ENCODE data around the gene ABLIM2.

The ABLIM2 gene

GRCh38 chr4:8163026-8163425, 4.4 kb upstream of the ABLIM2 start:
- H3K27me3 ChIP-seq (ENCODE audit: insufficient read depth, low read length), result peaks cover 26% of the 10 kb centered on the region
- no peak overlapping the region for H3K4me3 ChIP-seq (ENCODE audit: low read length)
- H3K9ac ChIP-seq (ENCODE audit: low read depth, low read length), result no peak overlapping the region
- peaks cover 1% of the 10 kb centered on the region; the same call in 1 of the 2 replicates for H3K9me3 ChIP-seq (ENCODE audit: insufficient read depth, low read depth, low read length)
- H3K27ac ChIP-seq (ENCODE audit: low read depth, low read length), result no peak overlapping the region
- no peaks in the 10 kb centered on the region for H3K36me3 ChIP-seq (ENCODE audit: insufficient read depth, low read length)
- 0 out of 2 replicates have a peak, but pooled peaks cover 5% of the 10 kb centered on the region for H3K4me1 ChIP-seq (ENCODE audit: insufficient read depth, low read length)
- WGBS, result 90% methylated on average over 7 of the region's 7 CpGs

- 93% methylated on average over 8 of the region's 8 CpGs for WGBS
- no peak overlapping the region for H3K27ac ChIP-seq (ENCODE audit: low read depth, low read length)
- H3K9ac ChIP-seq (ENCODE audit: low read depth, low read length), result no peak overlapping the region
- H3K4me1 ChIP-seq (ENCODE audit: insufficient read depth, low read length), result 0 out of 2 replicates have a peak, but pooled peaks cover 5% of the 10 kb centered on the region
- H3K9me3 ChIP-seq (ENCODE audit: insufficient read depth, low read depth, low read length), result no peaks in the 10 kb centered on the region
- H3K27me3 ChIP-seq (ENCODE audit: insufficient read depth, low read length), result peaks cover 30% of the 10 kb centered on the region
- no peaks in the 10 kb centered on the region for H3K36me3 ChIP-seq (ENCODE audit: insufficient read depth, low read length)
- no peak overlapping the region for H3K4me3 ChIP-seq (ENCODE audit: low read length)
Observed at GRCh38 chr4:8162625-8163024, 4.0 kb upstream of the ABLIM2 start.

DNA sequence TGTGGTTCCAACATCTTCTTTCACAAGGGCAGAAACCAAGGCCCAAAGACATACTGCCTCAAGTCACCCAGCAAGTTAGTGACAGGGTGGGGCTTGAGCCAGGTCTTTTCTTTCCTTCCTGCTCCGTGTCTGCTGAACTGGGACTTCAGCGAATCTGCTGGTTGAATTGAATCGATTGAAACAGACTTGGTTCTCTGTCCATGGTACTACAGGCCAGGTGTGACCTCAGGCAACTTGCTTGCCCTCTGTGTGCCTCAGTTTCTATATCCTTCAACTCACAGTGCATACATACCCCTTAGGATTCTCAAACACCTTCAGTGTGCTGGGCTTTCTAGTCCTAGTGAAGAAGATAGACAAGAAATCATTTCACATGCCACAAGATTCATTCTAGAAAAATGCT, 2.0 kb upstream of the ABLIM2 start:
- Histone ChIP-seq H3K9ac (ENCODE audit: low read depth, low read length) (no peak overlapping the region), H3K4me1 (ENCODE audit: insufficient read depth, low read length) (0 out of 2 replicates have a peak, but pooled peaks cover 5% of the 10 kb centered on the region), H3K36me3 (ENCODE audit: insufficient read depth, low read length) (no peaks in the 10 kb centered on the region), H3K27me3 (ENCODE audit: insufficient read depth, low read length) (peaks cover 48% of the 10 kb centered on the region), H3K27ac (ENCODE audit: low read depth, low read length) (no peak overlapping the region), H3K4me3 (ENCODE audit: low read length) (no peak overlapping the region), H3K9me3 (ENCODE audit: insufficient read depth, low read depth, low read length) (no peaks in the 10 kb centered on the region)
- 64% methylated on average over 3 of the region's 3 CpGs for WGBS

GRCh38 chr4:8160233-8160560, 1.6 kb upstream of the ABLIM2 start:
- H3K27me3 ChIP-seq (ENCODE audit: insufficient read depth, low read length), result peaks cover 50% of the 10 kb centered on the region
- H3K27ac ChIP-seq (ENCODE audit: low read depth, low read length), result no peak overlapping the region
- H3K9me3 ChIP-seq (ENCODE audit: insufficient read depth, low read depth, low read length), result no peaks in the 10 kb centered on the region
- no peak overlapping the region for H3K9ac ChIP-seq (ENCODE audit: low read depth, low read length)
- WGBS, result 91% methylated on average over 4 of the region's 4 CpGs
- H3K4me3 ChIP-seq (ENCODE audit: low read length), result no peak overlapping the region
- 0 out of 2 replicates have a peak, but pooled peaks cover 5% of the 10 kb centered on the region for H3K4me1 ChIP-seq (ENCODE audit: insufficient read depth, low read length)
- H3K36me3 ChIP-seq (ENCODE audit: insufficient read depth, low read length), result no peaks in the 10 kb centered on the region

DNA sequence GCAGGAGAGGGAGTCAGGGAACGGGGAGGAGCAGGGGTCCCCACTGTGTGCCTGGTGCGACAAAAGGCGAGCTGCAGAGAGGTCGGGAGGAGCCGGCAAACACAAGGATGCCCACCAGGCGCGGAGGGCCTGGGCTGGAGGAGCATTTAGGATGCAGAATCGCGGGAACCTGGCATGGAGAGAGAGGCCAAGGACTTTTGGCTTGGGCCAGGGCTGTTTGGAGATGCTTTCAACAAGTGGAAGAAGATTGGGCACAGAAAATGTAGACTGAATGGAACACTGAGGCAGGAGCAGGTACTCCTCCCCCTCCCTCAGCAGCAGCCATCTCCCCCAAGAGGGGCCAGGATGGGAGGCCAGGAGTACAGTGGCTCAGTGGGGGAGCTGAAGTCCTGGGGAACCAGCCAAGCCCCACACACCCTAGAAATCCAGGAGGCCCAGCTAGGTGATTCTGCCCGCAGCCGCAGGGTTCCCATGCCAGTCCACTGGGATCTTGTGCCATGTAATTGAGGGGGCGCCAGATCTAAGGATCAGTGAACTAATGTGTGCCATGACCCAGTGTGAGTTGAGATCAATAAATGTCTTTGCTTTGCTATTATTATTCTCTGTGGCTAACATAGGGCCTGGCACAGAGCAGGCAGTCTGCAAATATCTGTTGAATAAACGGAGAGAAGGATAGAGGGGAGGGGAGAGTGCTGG, 1.1 kb upstream of the ABLIM2 start:
- 0 out of 2 replicates have a peak, but pooled peaks cover 5% of the 10 kb centered on the region for H3K4me1 ChIP-seq (ENCODE audit: insufficient read depth, low read length)
- no peak overlapping the region for H3K9ac ChIP-seq (ENCODE audit: low read depth, low read length)
- H3K4me3 ChIP-seq (ENCODE audit: low read length), result peak overlapping the region; percentile 94
- WGBS, result 34% methylated on average over 13 of the region's 13 CpGs
- no peaks in the 10 kb centered on the region for H3K9me3 ChIP-seq (ENCODE audit: insufficient read depth, low read depth, low read length)
- H3K27me3 ChIP-seq (ENCODE audit: insufficient read depth, low read length), result peaks cover 50% of the 10 kb centered on the region
- no peaks in the 10 kb centered on the region for H3K36me3 ChIP-seq (ENCODE audit: insufficient read depth, low read length)
- H3K27ac ChIP-seq (ENCODE audit: low read depth, low read length), result no peak overlapping the region

DNA sequence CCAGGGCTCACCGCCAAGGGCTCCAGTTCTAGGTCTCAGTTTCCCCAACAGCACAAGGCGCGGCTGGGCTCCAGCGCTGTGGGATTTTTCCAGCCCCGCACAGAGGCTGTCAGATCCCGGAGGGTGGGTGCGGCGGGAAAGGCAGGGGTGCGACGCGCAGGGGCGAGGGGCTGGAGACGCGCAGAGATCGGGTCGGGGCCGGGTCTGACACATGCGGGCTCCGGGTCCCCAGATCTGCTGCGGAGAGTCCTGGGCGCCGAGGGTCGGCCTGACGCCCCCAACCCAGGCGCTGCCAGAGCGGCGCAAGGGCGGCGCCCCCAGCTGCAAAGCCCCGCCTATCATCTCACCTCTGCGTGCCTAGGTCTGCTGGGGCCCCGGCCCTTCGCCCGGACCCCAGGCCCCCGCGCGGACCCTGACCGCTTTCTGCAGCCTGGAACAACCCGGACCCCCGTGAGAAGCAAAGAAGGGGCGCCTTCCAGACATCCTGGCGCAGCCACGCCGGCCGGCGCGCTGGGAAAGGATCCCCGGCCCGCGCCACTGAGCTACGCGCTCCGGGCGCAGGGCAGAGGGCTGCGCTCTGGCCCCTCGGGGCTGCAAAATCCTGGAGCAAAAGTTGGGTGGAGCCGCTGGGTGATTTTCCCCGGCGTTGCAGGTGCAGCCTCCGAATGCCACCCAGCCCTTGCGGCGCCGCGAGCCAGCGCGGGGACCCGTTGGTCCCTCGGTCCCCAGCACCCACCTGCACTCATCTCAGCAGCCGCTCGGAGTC, 486 bp downstream of the ABLIM2 start:
- Histone ChIP-seq H3K36me3 (ENCODE audit: insufficient read depth, low read length) (no peaks in the 10 kb centered on the region), H3K27ac (ENCODE audit: low read depth, low read length) (no peak overlapping the region), H3K9me3 (ENCODE audit: insufficient read depth, low read depth, low read length) (no peaks in the 10 kb centered on the region), H3K9ac (ENCODE audit: low read depth, low read length) (peak overlapping the region; percentile 52; the same call in 1 of the 2 replicates), H3K27me3 (ENCODE audit: insufficient read depth, low read length) (peaks cover 50% of the 10 kb centered on the region), H3K4me3 (ENCODE audit: low read length) (peak overlapping the region; percentile 94), H3K4me1 (ENCODE audit: insufficient read depth, low read length) (0 out of 2 replicates have a peak, but pooled peaks cover 5% of the 10 kb centered on the region)
- WGBS, result 3% methylated on average over 70 of the region's 70 CpGs

DNA sequence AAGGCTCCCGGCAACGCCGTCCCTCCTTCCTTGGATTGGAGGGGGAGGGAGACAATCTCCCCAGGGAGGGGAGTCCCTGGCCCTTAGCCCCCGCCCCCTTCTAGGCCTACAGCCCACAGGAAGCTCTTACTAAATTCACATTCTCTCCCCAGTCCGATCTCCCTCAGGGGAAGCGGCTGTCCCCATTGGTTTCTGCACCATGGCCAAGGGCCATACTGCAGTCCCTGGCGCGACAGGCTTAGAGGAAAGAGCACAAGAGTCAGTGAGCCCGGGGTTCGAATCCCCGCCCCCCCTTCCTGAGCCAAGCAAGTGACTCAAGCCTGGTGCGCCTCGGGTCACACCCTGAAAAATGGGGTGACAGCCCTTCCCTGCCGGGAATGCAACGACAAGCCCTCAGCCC, 1.1 kb downstream of the ABLIM2 start:
- H3K4me1 ChIP-seq (ENCODE audit: insufficient read depth, low read length), result 0 out of 2 replicates have a peak, but pooled peaks cover 5% of the 10 kb centered on the region
- WGBS, result 47% methylated on average over 12 of the region's 15 CpGs
- no peaks in the 10 kb centered on the region for H3K9me3 ChIP-seq (ENCODE audit: insufficient read depth, low read depth, low read length)
- H3K27ac ChIP-seq (ENCODE audit: low read depth, low read length), result no peak overlapping the region
- no peak overlapping the region for H3K9ac ChIP-seq (ENCODE audit: low read depth, low read length)
- no peaks in the 10 kb centered on the region for H3K36me3 ChIP-seq (ENCODE audit: insufficient read depth, low read length)
- peaks cover 50% of the 10 kb centered on the region for H3K27me3 ChIP-seq (ENCODE audit: insufficient read depth, low read length)
- H3K4me3 ChIP-seq (ENCODE audit: low read length), result peak overlapping the region; percentile 94; the same call in 1 of the 2 replicates

- Histone ChIP-seq H3K9me3 (ENCODE audit: insufficient read depth, low read depth, low read length) (no peaks in the 10 kb centered on the region), H3K27me3 (ENCODE audit: insufficient read depth, low read length) (peaks cover 50% of the 10 kb centered on the region), H3K36me3 (ENCODE audit: insufficient read depth, low read length) (no peaks in the 10 kb centered on the region), H3K4me3 (ENCODE audit: low read length) (no peak overlapping the region), H3K9ac (ENCODE audit: low read depth, low read length) (no peak overlapping the region), H3K27ac (ENCODE audit: low read depth, low read length) (no peak overlapping the region), H3K4me1 (ENCODE audit: insufficient read depth, low read length) (0 out of 2 replicates have a peak, but pooled peaks cover 5% of the 10 kb centered on the region)
- WGBS, result 82% methylated on average over 8 of the region's 8 CpGs
Observed at GRCh38 chr4:8156617-8157016, 2.0 kb downstream of the ABLIM2 start.

GRCh38 chr4:8155660-8156421, 2.8 kb downstream of the ABLIM2 start:
- peaks cover 49% of the 10 kb centered on the region for H3K27me3 ChIP-seq (ENCODE audit: insufficient read depth, low read length)
- 92% methylated on average over 14 of the region's 14 CpGs for WGBS
- H3K27ac ChIP-seq (ENCODE audit: low read depth, low read length), result no peak overlapping the region
- H3K36me3 ChIP-seq (ENCODE audit: insufficient read depth, low read length), result no peaks in the 10 kb centered on the region
- H3K4me3 ChIP-seq (ENCODE audit: low read length), result no peak overlapping the region
- H3K4me1 ChIP-seq (ENCODE audit: insufficient read depth, low read length), result 0 out of 2 replicates have a peak, but pooled peaks cover 5% of the 10 kb centered on the region
- no peak overlapping the region for H3K9ac ChIP-seq (ENCODE audit: low read depth, low read length)
- no peaks in the 10 kb centered on the region for H3K9me3 ChIP-seq (ENCODE audit: insufficient read depth, low read depth, low read length)

DNA sequence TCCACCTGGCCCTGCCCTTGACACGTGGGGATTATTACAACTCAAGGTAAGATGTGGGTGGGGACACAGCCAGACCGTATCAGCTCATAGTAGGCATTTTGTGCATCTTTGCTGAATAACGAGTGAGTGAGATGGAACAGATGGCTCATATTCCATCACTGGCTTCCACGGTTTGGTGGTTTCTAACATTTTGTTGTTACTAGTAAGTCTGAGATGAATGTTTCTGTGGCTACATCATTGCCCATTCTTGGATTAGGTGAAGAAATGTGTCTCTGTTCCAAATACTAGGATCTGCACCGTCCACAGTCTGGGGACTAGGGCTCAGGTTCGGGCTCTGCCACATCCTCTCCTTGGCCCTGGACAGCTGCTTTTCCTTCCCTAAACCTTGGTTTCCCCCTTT, 3.6 kb downstream of the ABLIM2 start:
- H3K9ac ChIP-seq (ENCODE audit: low read depth, low read length), result no peak overlapping the region
- H3K36me3 ChIP-seq (ENCODE audit: insufficient read depth, low read length), result no peaks in the 10 kb centered on the region
- H3K4me1 ChIP-seq (ENCODE audit: insufficient read depth, low read length), result 0 out of 2 replicates have a peak, but pooled peaks cover 5% of the 10 kb centered on the region
- WGBS, result 91% methylated on average over 6 of the region's 6 CpGs
- no peaks in the 10 kb centered on the region for H3K9me3 ChIP-seq (ENCODE audit: insufficient read depth, low read depth, low read length)
- no peak overlapping the region for H3K27ac ChIP-seq (ENCODE audit: low read depth, low read length)
- peaks cover 41% of the 10 kb centered on the region for H3K27me3 ChIP-seq (ENCODE audit: insufficient read depth, low read length)
- H3K4me3 ChIP-seq (ENCODE audit: low read length), result no peak overlapping the region

DNA sequence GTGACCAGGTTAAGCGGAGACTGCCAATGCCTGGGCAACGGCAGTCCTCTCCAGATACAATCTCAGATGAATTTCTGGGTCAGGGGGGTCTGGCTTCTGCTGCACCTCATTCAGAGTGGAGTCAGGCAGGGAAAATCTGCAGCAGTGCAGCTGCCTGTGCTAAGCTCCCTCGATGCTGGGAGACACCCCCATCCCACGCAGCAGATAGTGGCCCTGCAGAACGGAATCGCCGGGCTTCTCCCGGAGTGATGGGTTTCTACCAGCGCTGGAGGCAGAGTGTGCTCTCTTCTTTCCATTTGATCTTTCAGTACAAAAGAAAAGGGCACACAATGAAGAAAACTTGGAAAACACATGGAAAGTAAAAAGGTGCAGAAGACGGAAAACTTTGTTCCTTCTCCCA, 5.2 kb downstream of the ABLIM2 start:
- WGBS, result 91% methylated on average over 10 of the region's 10 CpGs
- H3K27ac ChIP-seq (ENCODE audit: low read depth, low read length), result no peak overlapping the region
- peaks cover 28% of the 10 kb centered on the region for H3K27me3 ChIP-seq (ENCODE audit: insufficient read depth, low read length)
- H3K9me3 ChIP-seq (ENCODE audit: insufficient read depth, low read depth, low read length), result no peaks in the 10 kb centered on the region
- H3K4me1 ChIP-seq (ENCODE audit: insufficient read depth, low read length), result no peaks in the 10 kb centered on the region
- H3K36me3 ChIP-seq (ENCODE audit: insufficient read depth, low read length), result no peaks in the 10 kb centered on the region
- H3K4me3 ChIP-seq (ENCODE audit: low read length), result no peak overlapping the region
- H3K9ac ChIP-seq (ENCODE audit: low read depth, low read length), result no peak overlapping the region
